GM12878 (cell line): Measurements from ENCODE around the gene SSBP3. TPM values are rescaled to one million over a fixed set of nuclear protein-coding genes. Genes with fewer than 3 reads are reported as not detected.

Experiments used
- ATAC-seq: fragments of 200-7000 bp; cut with Tn5 transposase; 3 replicates; pipeline ENCODE4 v1.9.1; 2020; ENCODE audit warnings: mild to moderate bottlenecking, moderate library complexity
- BruUV-seq: library from RNA; stranded (reverse); fragments of 400-500 nt; replicated peaks from 2 replicates; lab custom pipeline; 2021; lab: Mats Ljungman, UMichigan
- CTCF ChIA-PET: fragments of 300-600 bp; sonication (Branson Sonifier 250); formaldehyde crosslinking; extraction: SDS; loops from one replicate; lab custom pipeline; 2021; ENCODE audit warnings: inconsistent platforms; lab: Yijun Ruan, JAX
- POLR2A ChIA-PET: fragments of 350-600 bp; formaldehyde crosslinking; extraction: SDS; loops from one replicate; lab custom pipeline; 2021; ENCODE audit warnings: inconsistent platforms; lab: Charles Lee
- RAD21 ChIA-PET: fragments of 300-600 bp; sonication (Branson Sonifier 250); formaldehyde crosslinking; loops from one replicate; lab custom pipeline; 2023; ENCODE audit warnings: antibody characterized with exemption; ENCODE audit not compliant: unreplicated experiment; lab: Charles Lee
- SMC1A ChIA-PET: fragments of 300-600 bp; sonication (Branson Sonifier 250); formaldehyde crosslinking; loops from one replicate; lab custom pipeline; 2023; ENCODE audit not compliant: unreplicated experiment, uncharacterized antibody; lab: Charles Lee
- DNase-seq: peaks from one replicate; pipeline ENCODE4 v3.0.0-alpha.2; 2011; ENCODE audit warnings: low read depth, low spot score
- FAIRE-seq: peaks from 3 replicates; lab custom pipeline; 2011; peaks lifted over from hg19 to GRCh38; lab: Jason Lieb, UNC
- H2AFZ ChIP-seq: 2 replicates; pipeline ENCODE4 v1.6.0; 2011; ENCODE audit warnings: low read depth, low read length, control low read depth; ENCODE audit not compliant: control insufficient read depth
- H3K27ac ChIP-seq: 2 replicates; pipeline ENCODE4 v1.5.1; 2011; ENCODE audit warnings: control low read depth; ENCODE audit not compliant: control insufficient read depth, insufficient read depth
- H3K27me3 ChIP-seq, 2 experiments: replicated peaks in 1 of 2; 2 replicates each; pipeline versions ENCODE4 v1.6.0 to v1.6.1; 2011; ENCODE audit warnings: low read length in 1 of 2; ENCODE audit not compliant: control insufficient read depth in 2 of 2, insufficient read depth in 2 of 2
- H3K36me3 ChIP-seq, 2 experiments: 2 replicates each; pipeline ENCODE4 v1.5.1; 2011; ENCODE audit warnings: low read length in 1 of 2; ENCODE audit not compliant: control insufficient read depth in 2 of 2, insufficient read depth in 2 of 2
- H3K4me1 ChIP-seq: 2 replicates; pipeline ENCODE4 v1.6.1; 2011; ENCODE audit warnings: mild to moderate bottlenecking, low read length, moderate library complexity, mixed read lengths; ENCODE audit not compliant: control insufficient read depth, insufficient read depth
- H3K4me2 ChIP-seq: 2 replicates; pipeline ENCODE4 v1.6.0; 2011; ENCODE audit warnings: control low read depth; ENCODE audit not compliant: control insufficient read depth, insufficient read depth
- H3K4me3 ChIP-seq: fragments of 200-600 bp; sonication (generic); 2 replicates; pipeline ENCODE4 v1.5.1; 2016
- H3K79me2 ChIP-seq: 2 replicates; pipeline ENCODE4 v1.6.0; 2011; ENCODE audit warnings: low read length; ENCODE audit not compliant: control insufficient read depth, insufficient read depth
- H3K9ac ChIP-seq: 2 replicates; pipeline ENCODE4 v1.8.0; 2011; ENCODE audit warnings: low read length, control low read depth, mixed read lengths; ENCODE audit not compliant: control insufficient read depth, insufficient read depth
- H3K9me3 ChIP-seq: replicated peaks from 3 replicates; pipeline ENCODE4 v1.5.1; 2011; ENCODE audit warnings: mild to moderate bottlenecking, low read length; ENCODE audit not compliant: control insufficient read depth, insufficient read depth
- H4K20me1 ChIP-seq: 2 replicates; pipeline ENCODE4 v1.6.0; 2011; ENCODE audit not compliant: control insufficient read depth, insufficient read depth
- EED ChIP-seq: sonication (generic); IDR thresholded peaks from 2 replicates; pipeline ENCODE4 v1.6.1; 2016; ENCODE audit warnings: antibody characterized with exemption, low read depth
- NFYA ChIP-seq: IDR thresholded peaks from 2 replicates; pipeline ENCODE4 v1.6.1; 2011; ENCODE audit warnings: low read depth, mild to moderate bottlenecking, low read length, improper control_type of control experiment, borderline replicate concordance
- POLR2AphosphoS5 ChIP-seq: IDR thresholded peaks from 2 replicates; pipeline ENCODE4 v1.6.1; 2011; ENCODE audit warnings: mild to moderate bottlenecking, low read length, inconsistent platforms
- ZNF384 ChIP-seq: IDR thresholded peaks from 2 replicates; pipeline ENCODE4 v1.6.1; 2012; ENCODE audit warnings: low read depth, mild to moderate bottlenecking, low read length, improper control_type of control experiment, borderline replicate concordance
- WGBS: methylation state at CpG from one replicate; pipeline ENCODE4 v1.1.6; 2016; ENCODE audit warnings: low lambda C conversion rate; ENCODE audit not compliant: insufficient replicate concordance, insufficient coverage; ENCODE audit errors: missing lambda C conversion rate; 5-methylcytosine and 5-hydroxymethylcytosine counted together
- in situ Hi-C: fragments of 300-500 bp; cut with MboI; formaldehyde crosslinking; loops from 9 replicates; pipeline ENCODE4 v1.14.3; 2018; ENCODE audit warnings: mixed read lengths
- intact Hi-C: fragments of 100-400 bp; cut with micrococcal nuclease; formaldehyde crosslinking; loops from one replicate; pipeline ENCODE4 v1.14.2; 2022; ENCODE audit not compliant: unreplicated experiment
- polyA plus RNA-seq, 11 experiments: library from polyadenylated mRNA; depleted of rRNA in 4 of 11; unstranded in 6 of 11; stranded (reverse) in 5 of 11; fragments of >200 nt; fragmentation: Nextera tagmentation in 4 of 11; fragmentation: Illumina TruSeq in 1 of 11; extraction: Ambion mirVana in 4 of 11; extraction: Trizol in 1 of 11; gene quantifications; 1 replicate in 1 of 11; 2 replicates in 10 of 11; pipeline versions ENCODE4 v1.2.1 to v1.2.3, GENCODE V29; 2011 to 2016; ENCODE audit warnings: inconsistent platforms in 2 of 11, missing spikeins in 2 of 11, low read depth in 1 of 11
- total RNA-seq, 4 experiments: library from RNA; depleted of rRNA in 3 of 4; stranded (reverse); fragments of >200 nt in 3 of 4; fragmentation: Illumina TruSeq in 1 of 4; extraction: Trizol in 1 of 4; gene quantifications; 2 replicates each; pipeline versions ENCODE4 v1.2.1 to v1.2.3, GENCODE V29; 2013 to 2021
- TF ChIP-seq, protein P1 (sequence below): fragments of 150-350 bp; IDR thresholded peaks from 2 replicates; pipeline ENCODE4 v1.6.1; 2014; ENCODE audit warnings: mild to moderate bottlenecking, low read depth, low read length

The SSBP3 gene
- total and polyA plus RNA-seq, 10 of the 15 experiments (the other 5 are each of a cell fraction or from before 2014, with no cell fraction given), result 4.1 to 51.7 (median 17.1) TPM

- Histone ChIP-seq H3K27me3 (no peaks in the 10 kb centered on the region), H2AFZ (no peak overlapping the region), H3K4me2 (peak overlapping the region; percentile 96), H3K4me1 (peaks cover 16% of the 10 kb centered on the region), H3K9me3 (no peaks in the 10 kb centered on the region), H3K4me3 (peak overlapping the region; percentile 96; the same call in 1 of the 2 replicates), H3K79me2 (peaks cover 32% of the 10 kb centered on the region), H3K9ac (no peak overlapping the region), H3K36me3 (peaks cover 8 to 33% of the 10 kb centered on the region in 2 experiments), H3K27ac (no peak overlapping the region), H4K20me1 (no peaks in the 10 kb centered on the region)
- DNase-seq, result no peak
- SMC1A ChIA-PET, result interaction anchor here (1.1 to 2.3 kb wide), 6 partner anchors 14 to 201 kb away, joined by 3 to 9 read pairs (median 4); no protein-coding TSS in a partner anchor
- RAD21 ChIA-PET, result interaction anchor here (0.8 to 1.3 kb wide), 2 partner anchors 32 to 47 kb away, joined by 3 read pairs; no protein-coding TSS in a partner anchor
- TSS peak; percentile 28 for BruUV-seq
- POLR2A ChIA-PET, result interaction anchor here (1.3 to 2.4 kb wide), 2 partner anchors 25 to 30 kb away, joined by 5 to 7 read pairs; no protein-coding TSS in a partner anchor
- no peak for TF ChIP-seq NFYA
- TF ChIP-seq POLR2AphosphoS5, result no peak
- TF ChIP-seq ZNF384, result no peak
- TF ChIP-seq EED, result no peak
- TF ChIP-seq, protein P1, sequence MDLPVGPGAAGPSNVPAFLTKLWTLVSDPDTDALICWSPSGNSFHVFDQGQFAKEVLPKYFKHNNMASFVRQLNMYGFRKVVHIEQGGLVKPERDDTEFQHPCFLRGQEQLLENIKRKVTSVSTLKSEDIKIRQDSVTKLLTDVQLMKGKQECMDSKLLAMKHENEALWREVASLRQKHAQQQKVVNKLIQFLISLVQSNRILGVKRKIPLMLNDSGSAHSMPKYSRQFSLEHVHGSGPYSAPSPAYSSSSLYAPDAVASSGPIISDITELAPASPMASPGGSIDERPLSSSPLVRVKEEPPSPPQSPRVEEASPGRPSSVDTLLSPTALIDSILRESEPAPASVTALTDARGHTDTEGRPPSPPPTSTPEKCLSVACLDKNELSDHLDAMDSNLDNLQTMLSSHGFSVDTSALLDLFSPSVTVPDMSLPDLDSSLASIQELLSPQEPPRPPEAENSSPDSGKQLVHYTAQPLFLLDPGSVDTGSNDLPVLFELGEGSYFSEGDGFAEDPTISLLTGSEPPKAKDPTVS, result no peak
- 92% methylated on average over 7 of the region's 7 CpGs for WGBS
- no peak for ATAC-seq
- no peak for FAIRE-seq
- intact Hi-C loops, result no loop called here
- CTCF ChIA-PET, result interaction anchor here (1.1 to 1.8 kb wide), 2 partner anchors 84 to 90 kb away, joined by 4 to 5 read pairs; no protein-coding TSS in a partner anchor
- in situ Hi-C loops, result no loop called here
These were observed 3.3 kb downstream of the SSBP3 start for GRCh38 chr1:54402896-54403295.
